ENCODE measurements around the gene KREMEN1.

The KREMEN1 gene

GRCh38 chr22:29136782-29137700, 64.2 kb downstream of the KREMEN1 start:
- DNase-seq, result no peak

GRCh38 chr22:29138556-29139305, 65.9 kb downstream of the KREMEN1 start:
- DNase-seq, result no peak

DNA sequence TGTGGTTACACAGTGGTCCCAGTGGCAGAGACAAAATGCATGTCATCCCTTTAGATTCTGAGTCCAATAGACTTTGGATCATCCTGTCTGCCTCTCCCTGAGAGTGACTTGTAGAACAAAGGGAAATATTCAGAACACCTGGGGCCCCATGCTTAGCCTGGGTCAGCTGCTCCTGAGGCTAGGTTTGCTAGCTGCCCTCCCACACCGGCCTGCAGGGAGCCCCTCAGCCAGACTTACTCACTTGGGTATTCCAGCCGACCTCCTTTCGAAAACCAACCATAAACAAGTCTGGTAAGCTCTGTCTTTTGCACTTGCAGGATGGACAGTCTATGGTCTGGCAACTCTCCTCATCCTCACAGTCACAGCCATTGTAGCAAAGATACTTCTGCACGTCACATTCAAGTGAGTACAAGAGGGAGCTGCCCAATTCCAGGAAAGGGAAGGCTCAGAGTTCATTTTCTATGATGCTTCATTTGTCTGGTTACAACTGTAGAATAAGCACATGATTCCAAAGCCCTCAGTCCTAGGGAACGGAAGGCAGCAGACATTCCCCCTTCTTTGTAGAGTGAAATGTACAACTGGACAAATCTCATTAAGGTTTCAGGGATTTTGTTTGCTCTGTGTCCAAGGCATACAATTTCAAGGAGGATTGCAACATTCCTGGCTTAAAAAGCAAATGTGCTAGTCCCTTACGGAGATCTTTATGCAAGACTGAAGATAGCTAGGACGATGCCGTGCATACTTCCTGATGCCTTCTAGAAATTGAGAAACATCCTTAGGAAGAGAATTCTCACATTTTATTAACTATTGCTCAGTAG, 67.3 kb downstream of the KREMEN1 start:
- no peak for DNase-seq

DNA sequence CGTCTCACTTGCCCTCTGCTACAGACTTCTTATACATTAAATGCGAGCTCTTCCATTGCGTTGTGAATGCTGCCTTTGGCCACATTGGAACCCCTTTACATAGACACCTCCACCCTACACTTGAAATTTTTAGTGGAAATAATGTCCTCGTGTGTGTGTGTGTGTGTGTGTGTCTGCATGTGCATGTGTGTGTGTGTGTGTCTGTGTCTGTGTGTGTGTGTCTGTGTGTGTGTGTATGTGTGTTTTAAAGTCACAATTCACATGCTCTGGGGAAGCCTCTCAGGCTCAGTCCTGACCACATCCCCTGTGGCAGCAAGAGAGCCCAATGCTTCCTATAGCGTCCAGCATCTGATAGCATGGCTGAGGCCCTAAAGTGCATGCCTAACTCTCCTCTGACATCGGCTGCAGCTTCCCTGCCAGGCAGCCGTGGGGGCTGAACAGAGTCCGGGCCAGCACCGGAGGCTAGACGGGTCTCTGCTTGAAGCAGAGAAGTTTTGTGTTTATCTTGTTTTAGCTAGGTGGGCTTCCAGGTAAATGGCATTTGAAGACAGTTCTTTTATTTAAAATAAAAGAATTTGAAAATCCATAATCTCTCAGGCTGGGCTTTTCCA, 68.3 kb downstream of the KREMEN1 start:
- DNase-seq, result no peak

DNA sequence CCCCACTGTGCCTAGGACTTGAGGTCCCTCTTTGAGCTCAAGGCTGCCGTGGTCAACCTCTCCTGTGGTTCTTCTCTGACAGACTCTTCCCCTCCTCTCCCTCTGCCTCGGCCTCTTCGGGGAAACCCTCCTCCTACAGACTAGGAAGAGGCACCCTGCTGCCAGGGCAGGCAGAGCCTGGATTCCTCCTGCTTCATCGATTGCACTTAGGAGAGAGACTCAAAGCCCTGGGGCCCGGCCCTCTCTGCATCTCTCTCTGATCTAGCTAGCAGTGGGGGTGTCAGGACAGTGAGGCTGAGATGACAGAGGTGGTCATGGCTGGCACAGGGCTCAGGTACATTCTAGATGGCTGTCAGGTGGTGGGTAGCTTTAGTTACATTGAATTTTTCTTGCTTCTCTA, 69.3 kb downstream of the KREMEN1 start:
- DNase-seq, result no peak

- no peak for DNase-seq
These were observed 71.3 kb downstream of the KREMEN1 start for GRCh38 chr22:29143941-29144785.

DNA sequence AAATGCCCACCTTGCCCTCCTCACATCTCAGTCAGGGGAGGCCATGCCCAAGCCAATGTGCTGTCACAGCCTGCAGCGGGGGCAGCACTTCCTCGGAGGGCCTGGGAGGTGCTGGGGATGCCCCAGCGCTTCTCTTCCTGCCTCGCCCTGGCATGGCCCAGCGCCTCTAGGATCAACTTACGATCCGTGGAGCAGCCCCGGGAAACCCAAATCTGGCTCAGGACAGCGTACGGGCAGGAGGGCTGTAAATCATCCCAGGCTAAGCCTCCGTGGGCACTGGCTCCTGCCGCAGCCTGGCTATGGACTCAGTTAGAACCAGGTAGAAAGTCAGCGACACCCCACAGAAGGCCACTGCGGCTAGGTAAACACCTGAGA, 71.9 kb downstream of the KREMEN1 start:
- DNase-seq, result no peak

- no peak for DNase-seq
These were observed 72.7 kb downstream of the KREMEN1 start for GRCh38 chr22:29145321-29146072.

- DNase-seq, result no peak
These were observed 73.3 kb downstream of the KREMEN1 start for GRCh38 chr22:29146091-29146560.

DNA sequence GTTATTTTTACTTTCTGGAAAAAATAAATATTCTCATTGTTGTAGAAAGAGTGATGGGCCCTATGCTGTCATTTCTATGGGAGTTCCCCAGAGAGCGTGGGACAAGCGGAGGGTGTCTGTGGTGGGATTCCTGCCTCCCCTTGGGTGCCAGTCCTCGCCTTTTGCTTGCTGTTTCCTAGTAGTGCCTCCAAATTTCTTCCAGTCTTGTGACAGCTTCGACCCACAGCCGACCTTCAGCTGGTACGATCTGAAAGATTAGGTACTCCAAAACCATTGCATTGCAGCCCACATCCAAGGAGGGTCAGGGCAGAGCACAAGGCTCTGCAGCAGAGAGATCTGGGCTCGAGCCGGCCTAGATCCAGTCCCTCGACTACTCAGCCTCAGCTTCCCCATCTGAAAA, 73.9 kb downstream of the KREMEN1 start:
- no peak for DNase-seq

DNA sequence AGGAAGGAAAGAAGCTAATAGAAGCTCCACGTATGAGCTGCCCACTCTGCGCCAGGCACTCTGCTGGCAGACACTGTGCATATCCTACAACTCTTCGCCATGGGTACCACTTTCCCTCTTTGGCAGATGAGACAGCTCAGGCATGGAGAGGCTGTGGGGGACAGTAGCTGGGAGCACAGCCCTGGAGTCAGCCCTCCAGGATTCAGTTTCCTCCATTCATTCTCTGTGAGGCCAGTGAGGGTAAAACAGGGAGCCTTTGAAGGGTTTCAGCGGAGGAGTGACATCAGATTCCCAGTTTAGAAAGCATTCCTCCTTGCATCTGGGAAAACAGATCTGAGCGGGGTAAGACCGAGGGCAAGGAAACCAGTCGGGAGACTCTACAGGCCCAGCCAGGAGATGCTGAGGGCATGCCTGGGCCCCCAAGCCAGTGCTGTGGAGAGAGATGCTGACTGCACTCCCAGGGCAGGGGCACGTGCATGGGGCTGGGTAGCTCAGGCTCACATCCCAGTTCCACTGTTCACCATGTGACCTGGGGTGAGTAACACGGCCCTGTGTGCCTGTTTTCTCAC, 74.6 kb downstream of the KREMEN1 start:
- DNase-seq, result no peak

- no peak for DNase-seq
These were observed 75.2 kb downstream of the KREMEN1 start for GRCh38 chr22:29148036-29148435.

DNA sequence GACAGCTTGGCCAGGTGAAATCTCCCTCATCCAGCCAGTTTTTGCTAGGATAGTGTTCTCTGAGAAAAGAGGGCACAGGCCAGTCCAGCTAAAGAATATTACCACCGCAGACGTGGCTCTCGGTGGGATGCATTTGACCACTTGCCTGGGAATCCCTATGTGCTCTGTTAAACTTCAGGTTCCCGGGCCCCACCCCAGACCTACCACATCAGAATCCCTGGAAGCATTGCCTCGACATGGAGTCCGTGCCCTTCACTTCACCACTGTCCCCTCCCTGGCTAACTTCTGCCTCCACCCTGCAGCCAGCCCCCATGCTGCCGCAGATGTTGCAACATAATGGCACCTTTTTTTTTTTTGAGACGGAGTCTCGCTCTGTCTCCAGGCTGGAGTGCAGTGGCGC, 76.0 kb downstream of the KREMEN1 start:
- no peak for DNase-seq

DNA sequence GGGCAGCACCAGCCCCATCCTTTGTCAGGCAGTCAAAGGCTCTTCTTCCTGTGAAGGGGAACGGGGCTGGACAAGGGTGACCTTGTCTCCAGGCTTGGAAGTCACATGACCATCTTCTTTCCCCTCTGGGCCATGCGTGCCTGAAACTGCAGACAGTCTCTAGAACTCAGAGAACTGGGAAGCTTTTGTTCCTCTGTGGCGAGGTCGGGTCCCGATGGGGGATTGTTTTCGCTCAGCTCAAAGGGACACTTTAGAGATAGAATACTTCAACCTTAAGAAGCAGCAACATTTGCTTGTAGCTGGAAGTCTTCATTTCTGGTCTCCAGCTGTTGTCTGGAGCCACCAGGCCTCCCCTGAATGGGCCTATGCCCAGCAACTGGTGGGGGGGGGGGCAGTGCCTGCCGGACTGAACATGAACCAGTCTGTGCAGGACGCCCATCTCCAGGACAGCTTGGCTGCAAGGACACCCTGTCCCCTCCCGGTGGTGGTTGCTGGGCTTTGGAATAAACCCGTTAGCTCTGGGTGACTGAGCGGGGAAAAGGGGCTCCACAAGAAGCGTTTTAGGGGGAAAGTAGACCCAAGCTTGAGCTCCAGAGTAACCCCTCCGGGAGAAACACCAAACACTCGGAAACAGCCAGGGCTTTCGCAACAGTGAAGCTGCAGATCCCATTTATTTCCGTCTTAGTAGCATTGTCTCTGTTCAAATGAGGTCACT, 77.2 kb downstream of the KREMEN1 start:
- no peak for DNase-seq

DNA sequence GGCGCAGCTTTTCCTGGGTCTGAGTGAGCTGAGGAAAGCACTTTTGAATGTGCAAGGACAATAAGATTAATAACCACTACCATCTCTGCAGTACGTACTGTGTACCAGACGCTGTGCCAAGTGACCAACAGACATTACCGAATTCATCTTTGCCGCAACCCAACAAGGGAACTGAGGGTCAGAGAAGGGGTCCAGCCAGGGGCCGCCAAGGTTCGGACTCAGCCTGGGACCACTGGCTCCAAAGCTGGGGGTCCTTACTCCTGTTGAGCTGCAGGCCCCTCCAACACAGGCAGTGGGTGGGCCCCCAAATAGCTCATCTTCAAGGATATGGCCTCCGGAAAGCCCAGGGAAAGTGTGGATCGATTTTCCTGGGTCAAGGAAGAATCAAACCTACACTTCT, 77.9 kb downstream of the KREMEN1 start:
- DNase-seq, result no peak

DNA sequence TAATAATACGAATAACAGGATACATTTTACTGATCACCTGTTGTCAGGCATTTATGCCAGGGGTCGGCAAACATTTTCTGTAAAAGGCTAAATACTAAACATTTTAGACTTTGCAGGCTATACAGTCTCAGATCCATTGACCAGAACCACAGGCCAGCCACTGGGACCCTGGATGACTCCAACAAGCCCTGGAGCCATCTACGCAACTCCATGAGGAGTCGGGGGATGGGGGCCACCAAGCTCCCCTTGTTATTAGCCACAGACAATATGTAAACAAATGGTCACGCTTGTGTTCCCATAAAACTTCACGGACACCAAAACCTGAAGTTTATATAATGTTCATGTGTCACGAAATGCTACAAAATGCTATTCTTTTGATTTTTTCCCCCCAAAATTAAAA, 78.5 kb downstream of the KREMEN1 start:
- DNase-seq, result no peak

GRCh38 chr22:29152045-29152953, 79.5 kb downstream of the KREMEN1 start:
- no peak for DNase-seq

DNA sequence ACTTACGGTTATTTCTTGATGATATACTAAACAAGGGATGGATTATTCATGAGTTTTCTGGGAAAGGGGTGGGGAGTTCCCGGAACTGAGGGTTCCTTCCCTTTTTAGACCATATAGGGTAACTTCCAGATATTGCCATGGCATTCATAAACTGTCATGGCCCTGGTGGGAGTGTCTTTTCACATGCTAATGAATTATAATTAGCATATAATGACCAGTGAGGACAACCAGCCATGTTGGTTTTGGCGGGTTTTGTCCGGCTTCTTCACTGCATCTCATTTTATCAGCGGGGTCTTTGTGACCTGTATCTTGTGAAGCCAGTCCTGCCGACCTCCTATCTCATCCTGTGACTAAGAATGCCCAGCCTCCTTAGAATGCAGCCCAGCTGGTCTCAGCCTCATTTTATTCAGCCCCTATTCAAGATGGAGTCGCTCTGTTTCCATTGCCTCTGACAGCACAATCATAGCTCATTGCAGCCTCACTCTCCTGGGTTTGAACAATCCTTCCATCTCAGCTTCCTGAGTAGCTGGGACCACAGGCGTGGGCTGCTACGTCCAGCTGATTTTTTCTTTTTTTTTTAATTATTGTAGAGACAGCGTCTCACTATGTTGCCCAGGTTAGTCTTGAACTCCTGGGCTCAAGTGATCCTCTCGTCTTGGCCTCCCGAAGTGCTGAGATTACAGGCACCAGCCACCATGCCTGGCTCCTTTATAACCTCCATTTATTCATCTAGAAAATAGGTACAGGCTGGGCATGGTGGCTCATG, 80.3 kb downstream of the KREMEN1 start:
- DNase-seq, result no peak

Measured in AML-193 (cell line).